ENCODE data around the gene SPATA33.
A peak's percentile ranks its signal among the peaks of the same experiment; 100 is the strongest.

The SPATA33 gene

GRCh38 chr16:89657442-89658220 lies at the start of gene SPATA33, which contains the start of gene CHMP1A:
Gene SPATA33, plus strand, starts transcription at chr16:89657836. Its CDS starts 76 bp downstream, at chr16:89657912.
Gene CHMP1A, minus strand, starts transcription at chr16:89657708. Its CDS starts 120 bp downstream, at chr16:89657588.
- DNase-seq = peak; percentile 92 to 95

- DNase-seq = no peak
Measured at GRCh38 chr16:89607937-89608740, 49.5 kb upstream of the SPATA33 start.

GRCh38 chr16:89610108-89610453 lies 47.6 kb upstream of the SPATA33 start:
- no peak for DNase-seq

- DNase-seq = no peak
Measured at GRCh38 chr16:89612415-89613166, 45.0 kb upstream of the SPATA33 start.

GRCh38 chr16:89613231-89613953 lies 44.2 kb upstream of the SPATA33 start, which contains the start of gene DPEP1:
Gene DPEP1, plus strand, starts transcription at chr16:89613642. Its CDS starts 16,769 bp downstream, at chr16:89630411.
- no peak for DNase-seq

GRCh38 chr16:89613954-89614459 lies 43.6 kb upstream of the SPATA33 start:
- no peak for DNase-seq

- DNase-seq = no peak
Measured at GRCh38 chr16:89615176-89615575, 42.5 kb upstream of the SPATA33 start.

- peak in 1 of 2 donors; percentile 49 for DNase-seq
Measured at GRCh38 chr16:89615596-89616090, 42.0 kb upstream of the SPATA33 start.

- DNase-seq = no peak
Measured at GRCh38 chr16:89616623-89617022, 41.0 kb upstream of the SPATA33 start.

GRCh38 chr16:89617036-89617435 lies 40.6 kb upstream of the SPATA33 start:
- no peak for DNase-seq

- DNase-seq = no peak
Measured at GRCh38 chr16:89618109-89618998, 39.3 kb upstream of the SPATA33 start.

- DNase-seq = no peak
Measured at GRCh38 chr16:89619840-89620239, 37.8 kb upstream of the SPATA33 start.

GRCh38 chr16:89620406-89620841 lies 37.2 kb upstream of the SPATA33 start:
- DNase-seq = no peak

- no peak for DNase-seq
Measured at GRCh38 chr16:89621136-89621697, 36.4 kb upstream of the SPATA33 start.

- no peak for DNase-seq
Measured at GRCh38 chr16:89621698-89622409, 35.8 kb upstream of the SPATA33 start.

GRCh38 chr16:89623511-89624261 lies 34.0 kb upstream of the SPATA33 start:
- no peak for DNase-seq

GRCh38 chr16:89624777-89625761 lies 32.6 kb upstream of the SPATA33 start:
- no peak for DNase-seq
